Kidney epithelial cell (primary cell): ENCODE data around the gene SUMO1. TPM values are rescaled to one million over a fixed set of nuclear protein-coding genes. Genes with fewer than 3 reads are reported as not detected.

ENCODE experiments used
- DNase-seq: peaks from one replicate; pipeline ENCODE4 v3.0.0-alpha.2; 2010; ENCODE audit warnings: low read depth
- H3K27me3 ChIP-seq: 2 replicates; pipeline ENCODE4 v1.6.0; 2011; ENCODE audit warnings: low read length; ENCODE audit not compliant: control insufficient read depth, insufficient read depth
- H3K36me3 ChIP-seq: 2 replicates; pipeline ENCODE4 v1.5.1; 2011; ENCODE audit warnings: low read length; ENCODE audit not compliant: control insufficient read depth, insufficient read depth
- H3K4me3 ChIP-seq: 2 replicates; pipeline ENCODE4 v1.5.1; 2011; ENCODE audit warnings: low read depth, mild to moderate bottlenecking, control low read depth, low read length
- total RNA-seq: library from RNA; depleted of rRNA; stranded (reverse); fragments of >200 nt; gene quantifications from 2 replicates; pipeline ENCODE4 v1.2.3, GENCODE V29; 2015
- TF ChIP-seq, protein P1 (sequence below): IDR thresholded peaks from 2 replicates; pipeline ENCODE4 v1.5.1; 2011; ENCODE audit warnings: mild to moderate bottlenecking, moderate library complexity, low read length, control low read depth, inconsistent platforms; ENCODE audit not compliant: insufficient read depth, poor library complexity, severe bottlenecking

Gene SUMO1
- total RNA-seq, 1 donor from 2014 or later, result 89.9 TPM

DNA sequence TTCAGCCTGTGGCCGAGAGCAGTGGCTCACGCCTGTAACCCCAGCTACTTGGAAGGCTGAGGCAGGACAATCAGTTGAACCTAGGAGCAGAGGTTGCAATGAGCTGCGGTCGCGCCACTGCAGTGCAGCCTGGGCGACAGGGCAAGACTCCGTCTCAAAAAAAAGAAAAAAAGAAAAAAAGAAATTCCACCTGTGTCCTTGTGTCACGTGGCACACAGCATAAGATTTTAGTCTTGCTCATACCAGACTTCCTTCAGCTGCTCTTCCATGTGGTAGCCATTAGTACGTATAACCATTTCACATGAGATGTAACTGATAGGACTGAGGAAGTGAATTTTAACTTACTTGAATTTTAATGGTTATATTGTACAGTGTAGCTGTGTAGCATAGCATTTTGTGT is 31.2 kb upstream of the SUMO1 start:
- TF ChIP-seq, protein P1, sequence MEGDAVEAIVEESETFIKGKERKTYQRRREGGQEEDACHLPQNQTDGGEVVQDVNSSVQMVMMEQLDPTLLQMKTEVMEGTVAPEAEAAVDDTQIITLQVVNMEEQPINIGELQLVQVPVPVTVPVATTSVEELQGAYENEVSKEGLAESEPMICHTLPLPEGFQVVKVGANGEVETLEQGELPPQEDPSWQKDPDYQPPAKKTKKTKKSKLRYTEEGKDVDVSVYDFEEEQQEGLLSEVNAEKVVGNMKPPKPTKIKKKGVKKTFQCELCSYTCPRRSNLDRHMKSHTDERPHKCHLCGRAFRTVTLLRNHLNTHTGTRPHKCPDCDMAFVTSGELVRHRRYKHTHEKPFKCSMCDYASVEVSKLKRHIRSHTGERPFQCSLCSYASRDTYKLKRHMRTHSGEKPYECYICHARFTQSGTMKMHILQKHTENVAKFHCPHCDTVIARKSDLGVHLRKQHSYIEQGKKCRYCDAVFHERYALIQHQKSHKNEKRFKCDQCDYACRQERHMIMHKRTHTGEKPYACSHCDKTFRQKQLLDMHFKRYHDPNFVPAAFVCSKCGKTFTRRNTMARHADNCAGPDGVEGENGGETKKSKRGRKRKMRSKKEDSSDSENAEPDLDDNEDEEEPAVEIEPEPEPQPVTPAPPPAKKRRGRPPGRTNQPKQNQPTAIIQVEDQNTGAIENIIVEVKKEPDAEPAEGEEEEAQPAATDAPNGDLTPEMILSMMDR, result no peak
- Histone ChIP-seq H3K36me3 (no peaks in the 10 kb centered on the region), H3K27me3 (no peaks in the 10 kb centered on the region), H3K4me3 (no peak overlapping the region)
- no peak for DNase-seq

DNA sequence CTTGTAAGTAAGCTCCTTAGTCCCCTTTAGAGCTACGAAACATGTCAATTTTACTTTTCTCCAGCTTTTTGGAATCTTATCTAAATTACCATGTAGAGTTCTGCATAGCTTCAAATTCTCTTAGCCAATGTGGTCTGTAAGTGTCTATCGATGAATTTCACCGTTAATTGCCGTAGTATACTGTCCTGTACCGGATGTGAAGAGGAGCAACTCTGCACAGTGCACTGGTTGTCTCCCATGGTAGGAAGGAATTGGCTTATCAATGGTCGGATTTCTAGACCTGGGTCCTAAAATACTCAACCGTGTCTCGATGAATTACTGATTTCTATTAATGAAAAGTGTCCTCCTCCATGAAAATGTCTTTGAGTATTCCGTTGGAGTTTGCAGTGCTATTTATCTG is 29.1 kb upstream of the SUMO1 start:
- TF ChIP-seq, protein P1, result no peak
- H3K27me3 ChIP-seq, result no peaks in the 10 kb centered on the region
- DNase-seq, result no peak
- H3K36me3 ChIP-seq, result no peaks in the 10 kb centered on the region
- peak overlapping the region; percentile 65 for H3K4me3 ChIP-seq

DNA sequence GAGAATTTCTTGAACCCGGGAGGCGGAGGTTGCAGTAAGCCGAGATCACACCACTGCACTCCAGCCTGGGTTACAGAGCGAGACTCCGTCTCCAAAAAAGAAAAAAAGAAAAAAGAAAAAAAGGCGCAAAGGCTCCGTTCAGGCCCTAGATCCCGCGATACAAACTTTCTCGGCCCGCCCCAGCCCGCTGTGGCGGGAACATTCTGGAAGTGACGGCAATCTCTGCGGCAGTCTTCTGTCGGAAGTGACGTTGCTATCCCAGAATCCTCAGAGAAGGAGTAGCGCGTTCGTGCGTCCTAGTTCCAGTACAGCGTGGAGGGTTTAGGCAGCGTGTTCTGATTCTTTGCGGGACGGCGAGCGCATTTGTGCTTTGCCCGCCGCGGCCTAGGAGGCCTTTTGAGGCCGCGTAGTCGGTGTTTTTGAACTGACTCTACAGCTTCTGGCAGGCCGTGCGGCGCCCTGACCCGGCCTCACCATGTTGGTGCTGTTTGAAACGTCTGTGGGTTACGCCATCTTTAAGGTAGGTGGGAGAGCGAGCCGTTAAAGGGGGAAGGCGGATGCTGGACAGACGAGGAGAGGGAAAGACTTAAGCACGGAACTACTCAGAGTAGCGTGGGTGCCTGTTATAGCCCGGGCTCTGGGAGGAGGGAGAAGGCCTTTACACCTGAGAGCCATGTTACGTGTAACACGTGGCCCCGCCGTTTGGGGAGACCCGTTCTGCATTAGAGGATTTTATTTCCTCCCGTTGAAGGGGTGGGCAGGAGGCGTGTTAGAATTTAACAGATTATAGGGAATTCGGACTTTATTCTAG is 27.3 kb upstream of the SUMO1 start, which contains the start of gene NOP58:
TSS of gene NOP58 (plus strand) at position 297 of the 811 bp plus-strand sequence. CDS start at position 476, 179 bp downstream.
- peak within 1 kb of the TSS; percentile 65 for H3K4me3 ChIP-seq
- DNase-seq, result peak; percentile 82
- TF ChIP-seq, protein P1, result no peak
- H3K27me3 ChIP-seq, result no peaks in the 10 kb centered on the region
- H3K36me3 ChIP-seq, result no peaks in the 10 kb centered on the region

DNA sequence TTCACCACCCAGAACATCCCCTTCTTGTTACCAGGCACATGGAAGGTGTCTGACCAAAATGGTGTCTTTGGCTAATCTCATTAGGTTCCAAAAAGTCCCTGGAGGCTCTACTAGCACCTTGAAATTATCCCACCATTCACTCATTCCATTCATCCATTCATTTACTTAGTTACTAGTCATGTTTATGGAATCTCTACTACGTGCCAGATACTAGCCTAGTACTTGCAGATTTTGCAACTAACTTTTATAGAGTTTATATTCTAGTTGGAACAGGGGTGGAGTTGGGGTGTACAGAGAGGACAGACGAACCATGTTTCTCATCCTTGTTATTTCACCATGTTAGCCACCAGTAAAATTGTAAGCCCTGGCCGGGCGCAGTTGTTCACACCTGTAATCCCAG is 23.1 kb upstream of the SUMO1 start:
- Histone ChIP-seq H3K4me3 (no peak overlapping the region), H3K36me3 (no peaks in the 10 kb centered on the region), H3K27me3 (no peaks in the 10 kb centered on the region)
- TF ChIP-seq, protein P1, result no peak
- DNase-seq, result no peak

DNA sequence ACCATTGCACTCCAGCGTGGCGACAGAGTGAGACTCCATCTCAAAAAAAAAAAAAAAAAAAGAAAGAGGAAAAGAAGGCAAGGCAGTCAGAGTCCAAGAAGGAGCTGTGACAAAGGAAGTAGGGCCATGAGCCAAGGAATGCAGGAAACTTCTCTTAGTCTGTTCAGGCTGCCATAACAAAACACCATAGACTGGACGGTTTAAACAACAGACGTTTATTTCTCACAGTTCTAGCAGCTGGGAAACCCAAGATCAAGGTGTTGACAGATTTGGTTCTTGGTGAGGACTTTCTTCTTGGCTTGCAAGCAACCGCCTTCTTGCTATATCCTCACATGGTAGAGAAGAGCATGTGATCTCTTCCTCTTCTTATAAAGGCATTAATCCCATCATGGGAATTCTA is 13.1 kb upstream of the SUMO1 start:
- TF ChIP-seq, protein P1, result no peak
- DNase-seq, result no peak
- no peaks in the 10 kb centered on the region for H3K27me3 ChIP-seq
- H3K36me3 ChIP-seq, result no peaks in the 10 kb centered on the region
- no peak overlapping the region for H3K4me3 ChIP-seq
